Brain microvascular endothelial cell (primary cell): ENCODE data around the gene TMPRSS6.

Experiments
- DNase-seq: peaks from one replicate; pipeline ENCODE4 v3.0.0-alpha.2; 2020
- H3K27ac ChIP-seq: fragments of 250-450 bp; sonication (Bioruptor Pico); 2 replicates; pipeline ENCODE4 v1.5.1; 2020; ENCODE audit warnings: mild to moderate bottlenecking, moderate library complexity
- H3K27me3 ChIP-seq: fragments of 250-450 bp; sonication (Bioruptor Pico); replicated peaks from 2 replicates; pipeline ENCODE4 v1.5.1; 2020; ENCODE audit warnings: mild to moderate bottlenecking
- H3K36me3 ChIP-seq: fragments of 250-450 bp; sonication (Bioruptor Pico); replicated peaks from 2 replicates; pipeline ENCODE4 v1.5.1; 2020; ENCODE audit warnings: mild to moderate bottlenecking
- H3K4me3 ChIP-seq: 2 replicates; pipeline ENCODE4 v1.5.1; 2011; ENCODE audit warnings: low read depth, mild to moderate bottlenecking, control low read depth, low read length, moderate library complexity
- CTCF ChIP-seq: IDR thresholded peaks from 2 replicates; pipeline ENCODE4 v1.5.1; 2011; ENCODE audit warnings: low read depth, mild to moderate bottlenecking, moderate library complexity, low read length, control low read depth, inconsistent platforms; ENCODE audit errors: missing control alignments
- in situ Hi-C: cut with HindIII; loops from 2 replicates; pipeline ENCODE4 v1.10.0; 2017; ENCODE audit warnings: low sequenced_read_pairs, low pct_ligation_motif_present

Gene TMPRSS6

GRCh38 chr22:37109242-37109917, at the start of gene TMPRSS6:
Gene TMPRSS6 (minus strand): TSS chr22:37109713. CDS start chr22:37103417, 6,296 bp downstream.
- in situ Hi-C loops, result no loop called here
- DNase-seq, result no peak

GRCh38 chr22:37158963-37159290, 49.4 kb upstream of the TMPRSS6 start:
- H3K27ac ChIP-seq, result no peak overlapping the region
- H3K4me3 ChIP-seq, result no peak overlapping the region
- H3K27me3 ChIP-seq, result no peaks in the 10 kb centered on the region
- DNase-seq, result no peak
- no peaks in the 10 kb centered on the region for H3K36me3 ChIP-seq
- in situ Hi-C loops, result no loop called here
- no peak for TF ChIP-seq CTCF

More at GRCh38 chr22:37109242-37109917, at the start of gene TMPRSS6:
- no peak for TF ChIP-seq CTCF
- Histone ChIP-seq H3K36me3 (no peaks in the 10 kb centered on the region), H3K4me3 (no peak within 1 kb of the TSS), H3K27ac (no peak within 1 kb of the TSS), H3K27me3 (peaks cover 2% of the 10 kb centered on the region)

GRCh38 chr22:37157516-37158285, 48.2 kb upstream of the TMPRSS6 start:
- DNase-seq, result no peak
- H3K27me3 ChIP-seq, result no peaks in the 10 kb centered on the region
- no peaks in the 10 kb centered on the region for H3K36me3 ChIP-seq
- H3K4me3 ChIP-seq, result no peak overlapping the region
- no peak for TF ChIP-seq CTCF
- no peak overlapping the region for H3K27ac ChIP-seq
- in situ Hi-C loops, result no loop called here

GRCh38 chr22:37156686-37157435, 47.3 kb upstream of the TMPRSS6 start:
- TF ChIP-seq CTCF, result no peak
- Histone ChIP-seq H3K27me3 (no peaks in the 10 kb centered on the region), H3K4me3 (no peak overlapping the region), H3K27ac (no peak overlapping the region), H3K36me3 (no peaks in the 10 kb centered on the region)
- in situ Hi-C loops, result no loop called here
- no peak for DNase-seq

GRCh38 chr22:37155971-37156370, 46.5 kb upstream of the TMPRSS6 start:
- in situ Hi-C loops, result no loop called here
- no peaks in the 10 kb centered on the region for H3K27me3 ChIP-seq
- H3K36me3 ChIP-seq, result no peaks in the 10 kb centered on the region
- H3K4me3 ChIP-seq, result no peak overlapping the region
- no peak overlapping the region for H3K27ac ChIP-seq
- no peak for DNase-seq
- TF ChIP-seq CTCF, result no peak
